ENCODE results near the gene GHR.

- TF ChIP-seq CTCF (IDR thresholded peaks at IDR 0.05) (no peak), POLR2A (IDR thresholded peaks at IDR 0.05) (no peak), EP300 (IDR thresholded peaks at IDR 0.05; ENCODE audit: low read depth) (no peak), POLR2AphosphoS5 (IDR thresholded peaks at IDR 0.05) (no peak)
These were observed 317.7 kb downstream of the GHR start for GRCh38 chr5:42740920-42741319.
